HG03066 (cell line): ENCODE measurements around the gene P3H4.

Source experiments
- ATAC-seq: cut with Tn5 transposase; IDR thresholded peaks from one replicate; pipeline ENCODE4 v1.9.1; 2021; ENCODE audit warnings: low read depth; ENCODE audit not compliant: unreplicated experiment

Gene P3H4

DNA sequence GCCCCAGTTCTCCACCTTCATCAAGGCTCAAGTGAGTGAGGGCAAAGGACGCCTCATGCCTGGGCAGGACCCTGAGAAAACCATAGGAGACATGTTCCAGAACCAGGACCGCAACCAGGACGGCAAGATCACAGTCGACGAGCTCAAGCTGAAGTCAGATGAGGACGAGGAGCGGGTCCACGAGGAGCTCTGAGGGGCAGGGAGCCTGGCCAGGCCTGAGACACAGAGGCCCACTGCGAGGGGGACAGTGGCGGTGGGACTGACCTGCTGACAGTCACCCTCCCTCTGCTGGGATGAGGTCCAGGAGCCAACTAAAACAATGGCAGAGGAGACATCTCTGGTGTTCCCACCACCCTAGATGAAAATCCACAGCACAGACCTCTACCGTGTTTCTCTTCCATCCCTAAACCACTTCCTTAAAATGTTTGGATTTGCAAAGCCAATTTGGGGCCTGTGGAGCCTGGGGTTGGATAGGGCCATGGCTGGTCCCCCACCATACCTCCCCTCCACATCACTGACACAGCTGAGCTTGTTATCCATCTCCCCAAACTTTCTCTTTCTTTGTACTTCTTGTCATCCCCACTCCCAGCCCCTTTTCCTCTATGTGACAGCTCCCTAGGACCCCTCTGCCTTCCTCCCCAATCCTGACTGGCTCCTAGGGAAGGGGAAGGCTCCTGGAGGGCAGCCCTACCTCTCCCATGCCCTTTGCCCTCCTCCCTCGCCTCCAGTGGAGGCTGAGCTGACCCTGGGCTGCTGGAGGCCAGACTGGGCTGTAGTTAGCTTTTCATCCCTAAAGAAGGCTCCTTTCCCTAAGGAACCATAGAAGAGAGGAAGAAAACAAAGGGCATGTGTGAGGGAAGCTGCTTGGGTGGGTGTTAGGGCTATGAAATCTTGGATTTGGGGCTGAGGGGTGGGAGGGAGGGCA, 10.7 kb upstream of the P3H4 start:
- no peak for ATAC-seq

DNA sequence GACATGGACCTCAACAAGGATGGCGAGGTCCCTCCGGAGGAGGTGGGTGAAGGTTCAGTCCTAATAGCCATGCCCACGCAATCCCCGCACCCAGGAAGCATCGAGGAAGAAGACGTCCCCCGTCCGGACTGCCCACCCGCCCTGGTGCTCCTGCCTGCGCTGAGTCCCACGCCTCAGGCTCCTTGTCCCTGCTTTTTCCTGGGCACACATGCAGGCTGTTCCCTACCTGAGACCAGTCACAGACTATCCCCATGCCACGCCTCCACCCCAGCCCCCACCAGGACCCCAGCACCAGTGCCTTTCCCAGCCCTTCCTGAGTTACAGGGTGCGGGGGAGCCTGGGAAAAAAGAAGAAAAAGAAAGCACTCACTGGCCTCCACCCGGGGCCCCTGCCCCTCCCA, 10.0 kb upstream of the P3H4 start:
- ATAC-seq, result no peak

DNA sequence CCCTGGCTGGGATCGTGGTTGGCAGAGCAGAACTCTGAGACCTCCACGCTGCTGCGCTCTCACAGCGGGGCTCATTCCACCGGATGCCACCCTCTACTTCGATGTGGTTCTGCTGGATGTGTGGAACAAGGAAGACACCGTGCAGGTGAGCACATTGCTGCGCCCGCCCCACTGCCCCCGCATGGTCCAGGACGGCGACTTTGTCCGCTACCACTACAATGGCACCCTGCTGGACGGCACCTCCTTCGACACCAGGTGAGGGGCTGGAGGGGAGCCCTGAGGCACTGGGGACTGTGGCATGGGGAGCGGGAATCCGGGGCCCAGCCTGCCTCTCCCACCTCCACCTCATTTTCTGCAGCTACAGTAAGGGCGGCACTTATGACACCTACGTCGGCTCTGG, 6.3 kb upstream of the P3H4 start:
- no peak for ATAC-seq

DNA sequence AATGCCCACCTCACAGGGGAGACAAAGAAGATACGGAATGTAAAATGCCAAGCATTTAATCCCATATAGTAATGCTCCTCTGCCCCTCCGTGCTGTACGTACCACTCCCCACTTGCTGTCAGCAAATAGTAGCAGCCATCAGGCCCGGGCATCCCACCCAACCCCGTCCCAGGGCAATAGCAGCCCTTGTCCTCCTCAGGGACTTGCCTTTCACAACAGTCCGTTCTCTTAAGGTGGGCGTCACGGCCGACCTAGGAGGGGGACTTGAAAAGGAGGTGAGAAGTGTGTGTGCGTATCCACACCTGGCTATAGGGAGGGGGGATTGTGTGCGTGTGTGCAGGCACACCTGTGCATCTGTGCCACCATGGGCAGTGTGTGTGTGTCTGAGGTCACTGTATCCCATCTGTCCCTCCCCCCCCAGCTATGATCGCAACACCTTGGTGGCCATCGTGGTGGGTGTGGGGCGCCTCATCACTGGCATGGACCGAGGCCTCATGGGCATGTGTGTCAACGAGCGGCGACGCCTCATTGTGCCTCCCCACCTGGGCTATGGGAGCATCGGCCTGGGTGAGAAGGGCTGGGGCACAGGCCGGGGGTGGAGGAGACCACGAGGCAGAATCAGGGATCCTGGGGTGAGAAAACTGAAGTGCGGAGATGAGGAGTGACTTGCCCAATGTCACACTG, 5.0 kb upstream of the P3H4 start:
- no peak for ATAC-seq

DNA sequence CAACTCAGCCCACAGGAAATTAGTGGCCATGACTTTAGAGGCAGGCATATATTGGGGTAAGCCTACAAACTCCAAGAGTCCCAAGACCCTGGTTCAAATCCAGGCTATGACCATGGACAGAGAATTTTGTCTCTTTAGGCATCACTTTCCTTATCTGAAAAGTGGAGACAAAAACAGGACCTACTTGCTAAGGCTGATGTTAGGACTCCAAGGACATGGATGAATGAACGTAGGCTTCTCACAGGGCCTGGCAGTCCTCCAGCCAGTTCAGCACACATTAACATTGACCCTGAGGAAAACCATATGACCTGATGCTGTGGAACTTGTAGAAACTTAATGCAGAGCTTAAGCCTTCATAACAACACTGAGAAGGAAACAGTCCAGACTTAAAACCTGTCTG, 2.4 kb upstream of the P3H4 start:
- ATAC-seq, result no peak

DNA sequence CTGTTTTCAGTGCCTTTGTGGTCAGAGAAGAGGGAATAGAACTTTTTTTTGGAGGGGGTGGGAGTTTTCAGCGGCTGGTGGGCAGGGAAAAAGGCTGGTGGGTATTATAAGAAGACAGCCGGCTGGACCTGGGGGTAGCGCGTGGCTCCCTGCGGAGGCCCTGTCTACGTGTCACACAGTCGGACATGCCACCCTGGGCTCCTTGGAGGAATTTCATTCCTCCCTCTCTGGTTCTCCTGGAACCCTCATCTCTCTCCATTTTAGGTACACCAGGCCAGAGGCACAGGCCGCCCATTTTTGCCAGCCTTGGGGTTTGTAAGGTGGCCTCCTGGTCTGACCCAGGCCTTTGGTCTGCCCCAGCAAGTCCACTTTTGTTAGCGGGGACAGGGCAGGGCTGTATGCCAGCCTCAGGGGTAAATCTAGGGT, 2.0 kb upstream of the P3H4 start:
- ATAC-seq, result no peak

DNA sequence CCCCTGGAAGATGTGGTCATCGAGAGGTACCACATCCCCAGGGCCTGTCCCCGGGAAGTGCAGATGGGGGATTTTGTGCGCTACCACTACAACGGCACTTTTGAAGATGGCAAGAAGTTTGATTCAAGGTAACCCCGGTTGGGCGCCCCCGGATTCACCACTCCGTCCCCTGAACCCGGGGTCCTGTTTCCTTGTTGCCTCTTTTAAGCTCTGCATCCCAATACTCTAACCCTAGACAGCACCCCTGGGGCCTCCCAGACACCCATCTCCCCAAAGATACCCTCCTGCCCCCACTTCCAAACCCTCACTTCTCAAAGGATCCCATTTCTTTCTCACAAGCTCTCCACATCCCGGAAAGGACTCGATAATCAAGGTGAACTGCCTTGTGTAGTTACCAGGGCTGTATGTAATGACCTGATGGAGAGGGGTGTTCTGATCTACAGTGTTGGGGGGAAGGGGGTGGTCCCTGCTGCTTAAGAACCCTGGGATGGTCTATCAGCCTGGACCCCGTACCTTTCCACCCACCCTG, 1.5 kb upstream of the P3H4 start:
- ATAC-seq, result no peak

DNA sequence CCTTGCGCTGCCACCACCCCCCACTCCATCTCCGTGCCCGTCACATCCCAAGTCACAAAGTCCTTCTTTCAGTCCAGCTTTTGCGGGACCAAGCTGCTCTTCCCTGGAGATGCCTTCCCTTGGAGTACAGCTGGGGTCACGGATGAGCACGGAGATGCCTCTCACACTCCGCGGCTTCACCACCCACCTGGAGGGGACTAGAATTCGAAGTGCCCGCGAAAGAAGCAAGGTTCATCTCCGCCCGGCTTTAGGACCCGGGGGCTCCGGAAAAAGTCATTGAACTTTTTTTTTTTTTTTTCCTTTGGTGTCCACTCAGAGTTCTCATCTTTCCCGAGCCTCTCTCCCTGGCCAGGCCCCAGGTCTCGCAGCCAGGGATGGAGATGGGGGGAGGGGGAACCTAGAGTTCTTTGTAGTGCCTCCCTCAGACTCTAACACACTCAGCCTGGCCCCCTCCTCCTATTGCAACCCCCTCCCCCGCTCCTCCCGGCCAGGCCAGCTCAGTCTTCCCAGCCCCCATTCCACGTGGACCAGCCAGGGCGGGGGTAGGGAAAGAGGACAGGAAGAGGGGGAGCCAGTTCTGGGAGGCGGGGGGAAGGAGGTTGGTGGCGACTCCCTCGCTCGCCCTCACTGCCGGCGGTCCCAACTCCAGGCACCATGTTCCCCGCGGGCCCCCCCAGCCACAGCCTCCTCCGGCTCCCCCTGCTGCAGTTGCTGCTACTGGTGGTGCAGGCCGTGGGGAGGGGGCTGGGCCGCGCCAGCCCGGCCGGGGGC, 817 bp upstream of the P3H4 start, which contains the start of gene FKBP10:
Gene FKBP10 (plus strand): TSS at position 624 of the 771 bp plus-strand sequence. CDS start 31 bp downstream, at position 655.
- no peak for ATAC-seq

DNA sequence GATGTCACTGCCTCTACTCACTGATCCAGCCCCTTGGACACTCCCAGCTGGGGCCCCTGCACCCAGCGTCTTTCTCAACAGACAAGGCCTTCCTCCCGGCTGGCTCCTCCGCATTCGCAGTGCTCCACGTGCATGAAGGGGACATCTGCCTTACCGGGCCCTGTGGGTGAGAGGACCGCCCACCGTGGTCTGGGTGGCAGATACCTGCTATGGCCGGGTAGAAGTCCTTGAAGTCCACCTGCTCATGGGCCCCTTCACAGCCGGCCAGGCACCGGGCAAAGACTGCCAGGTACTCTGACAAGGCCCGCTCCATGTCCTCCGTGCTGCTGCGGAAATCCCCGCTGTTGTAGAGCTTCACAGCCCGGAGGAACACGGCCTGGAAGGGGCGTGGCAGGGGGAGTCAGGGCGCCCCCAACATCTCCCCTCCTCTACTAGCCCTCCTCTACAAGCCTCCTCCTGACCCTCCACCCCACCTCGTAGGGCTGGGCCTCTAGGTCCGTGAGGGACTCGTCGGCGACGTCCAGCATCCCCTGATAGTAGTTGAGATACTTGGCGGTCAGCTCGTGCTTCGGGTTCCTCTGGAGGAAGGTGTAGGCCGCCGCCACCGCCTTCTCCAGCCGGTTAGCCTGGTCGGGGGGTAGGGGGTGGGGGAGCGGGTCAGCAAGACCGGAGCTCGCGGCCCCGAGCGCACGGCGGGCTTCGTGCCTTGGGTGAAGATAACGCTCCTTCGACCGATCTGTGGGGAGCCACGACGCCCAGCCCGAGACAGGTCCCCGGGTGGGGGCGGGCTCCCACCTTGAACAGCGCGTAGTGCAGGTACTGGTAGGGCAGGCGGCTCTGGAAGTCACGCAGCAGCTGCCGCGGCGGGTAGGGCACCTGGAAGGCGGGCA, 845 bp downstream of the P3H4 start:
- no peak for ATAC-seq

DNA sequence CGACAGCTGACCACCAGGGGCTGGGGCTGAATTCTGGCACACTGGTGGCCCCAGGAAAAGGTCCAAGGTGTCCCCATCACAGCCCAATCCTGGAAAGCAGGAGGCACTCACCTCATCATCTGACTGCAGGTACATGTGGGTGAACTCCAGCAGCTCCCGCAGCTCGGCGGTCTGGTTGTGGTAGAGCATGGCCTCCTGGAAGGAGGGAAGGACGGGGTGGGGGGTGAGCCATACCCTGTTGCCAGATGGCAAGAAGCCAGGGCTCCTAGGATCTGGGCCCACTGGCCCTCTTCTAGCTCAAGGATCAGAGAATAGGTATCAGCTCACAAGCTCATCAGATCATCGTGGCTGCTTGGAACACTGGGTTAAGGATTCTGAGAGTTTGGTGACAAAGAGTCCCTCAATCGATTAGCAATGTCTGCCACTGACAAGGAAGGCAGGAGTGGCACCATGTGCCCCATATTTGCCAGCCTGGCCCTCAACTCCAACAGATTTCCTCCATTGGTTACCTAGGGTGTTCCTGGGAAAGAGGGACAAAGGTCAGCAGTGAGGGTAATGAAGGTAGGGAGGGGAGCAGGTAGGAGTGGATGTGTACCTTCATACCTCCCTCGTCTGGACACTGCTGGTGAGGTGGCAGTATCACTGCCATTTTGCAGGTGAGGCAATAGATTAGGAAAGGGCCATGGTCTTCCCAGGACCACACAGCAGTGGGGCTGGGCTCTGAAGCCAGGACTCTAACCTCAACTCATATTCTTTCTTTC, 4.9 kb downstream of the P3H4 start:
- no peak for ATAC-seq

DNA sequence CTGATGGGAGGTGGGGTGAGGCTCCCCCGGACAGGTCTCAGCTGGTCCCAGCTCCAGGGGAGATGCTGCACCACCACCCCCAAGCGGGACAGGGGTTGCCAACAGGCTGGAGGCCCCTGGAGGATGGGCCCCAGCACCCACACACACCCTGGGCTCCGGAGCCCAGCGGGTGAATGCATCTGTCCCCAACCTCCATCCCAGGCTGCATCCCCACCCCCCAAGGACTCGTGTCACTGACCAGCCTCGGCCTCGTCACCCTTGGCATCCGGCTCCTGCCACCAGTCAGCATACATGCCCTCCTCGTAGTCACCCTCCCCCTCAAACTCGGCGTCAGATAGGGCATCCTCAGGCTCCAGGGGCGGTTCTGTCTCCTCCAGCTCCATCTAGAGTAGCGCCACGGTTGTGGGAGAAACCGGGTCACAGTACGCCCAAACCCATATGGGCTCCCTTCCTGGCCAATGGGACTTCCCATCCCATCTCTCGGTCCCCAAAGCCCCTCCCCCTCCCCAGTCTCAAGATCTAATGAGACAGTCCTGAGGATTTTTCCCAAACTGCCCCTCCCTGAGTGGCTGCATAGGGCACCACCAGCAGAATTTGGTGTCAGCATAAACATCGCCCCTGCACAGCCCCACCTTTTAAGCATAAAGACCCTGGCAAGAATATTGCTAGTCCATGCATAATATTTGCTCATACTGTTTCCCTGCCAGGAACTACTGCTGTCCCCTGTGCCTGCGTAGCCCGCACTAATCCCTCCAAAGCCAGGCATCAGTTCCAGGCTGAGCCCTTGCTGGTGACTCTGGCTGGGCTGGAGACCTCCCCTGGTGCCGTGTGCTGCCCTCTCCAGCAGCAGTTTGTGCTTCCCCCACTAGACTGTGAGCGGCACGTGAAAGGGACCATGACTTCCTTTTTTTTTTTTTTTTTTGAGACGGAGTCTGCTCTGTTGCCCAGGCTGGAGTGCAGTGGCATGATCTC, 8.4 kb downstream of the P3H4 start:
- no peak for ATAC-seq

DNA sequence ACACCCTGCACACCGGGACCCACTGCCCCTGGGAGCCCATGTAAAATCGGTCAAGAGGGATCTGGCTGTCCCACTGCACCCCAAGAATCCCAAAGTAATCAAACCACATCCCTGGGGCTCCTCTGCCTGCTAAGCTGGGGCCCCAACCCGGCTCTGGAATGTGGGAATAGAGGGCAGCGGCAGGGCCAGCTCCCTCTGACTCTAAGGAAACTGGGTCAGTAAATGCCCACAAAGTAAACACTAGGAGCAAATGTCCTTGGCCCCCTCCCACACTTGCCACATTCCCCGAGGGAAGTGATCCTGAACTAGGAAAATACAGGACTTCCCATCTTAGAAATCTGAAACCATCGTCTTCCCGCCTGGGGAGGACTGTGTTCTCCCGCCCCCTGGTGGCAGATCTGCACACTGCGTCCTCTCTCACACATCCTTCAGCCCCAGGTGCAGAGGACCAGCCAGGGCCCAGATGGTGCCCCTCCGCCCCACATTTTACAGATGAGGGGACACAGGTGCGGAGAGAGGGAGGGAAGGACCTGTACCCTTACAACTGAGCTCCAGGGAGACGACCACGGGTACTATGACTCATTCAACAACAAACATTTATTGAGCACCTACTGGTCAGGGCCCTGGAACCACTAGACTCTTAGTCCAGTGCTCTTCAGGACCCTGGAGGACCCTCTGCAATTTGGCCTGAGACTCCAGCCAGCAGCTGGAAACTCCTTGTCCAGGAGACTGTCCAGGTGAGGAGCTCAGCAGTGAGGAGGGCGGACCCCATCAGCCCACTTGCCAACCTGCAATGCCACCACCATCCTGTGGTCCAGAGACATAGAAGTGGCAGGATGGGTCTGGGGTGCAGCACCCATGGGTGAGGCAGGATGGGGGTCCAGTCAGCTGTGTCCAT, 10.1 kb downstream of the P3H4 start:
- ATAC-seq, result no peak

DNA sequence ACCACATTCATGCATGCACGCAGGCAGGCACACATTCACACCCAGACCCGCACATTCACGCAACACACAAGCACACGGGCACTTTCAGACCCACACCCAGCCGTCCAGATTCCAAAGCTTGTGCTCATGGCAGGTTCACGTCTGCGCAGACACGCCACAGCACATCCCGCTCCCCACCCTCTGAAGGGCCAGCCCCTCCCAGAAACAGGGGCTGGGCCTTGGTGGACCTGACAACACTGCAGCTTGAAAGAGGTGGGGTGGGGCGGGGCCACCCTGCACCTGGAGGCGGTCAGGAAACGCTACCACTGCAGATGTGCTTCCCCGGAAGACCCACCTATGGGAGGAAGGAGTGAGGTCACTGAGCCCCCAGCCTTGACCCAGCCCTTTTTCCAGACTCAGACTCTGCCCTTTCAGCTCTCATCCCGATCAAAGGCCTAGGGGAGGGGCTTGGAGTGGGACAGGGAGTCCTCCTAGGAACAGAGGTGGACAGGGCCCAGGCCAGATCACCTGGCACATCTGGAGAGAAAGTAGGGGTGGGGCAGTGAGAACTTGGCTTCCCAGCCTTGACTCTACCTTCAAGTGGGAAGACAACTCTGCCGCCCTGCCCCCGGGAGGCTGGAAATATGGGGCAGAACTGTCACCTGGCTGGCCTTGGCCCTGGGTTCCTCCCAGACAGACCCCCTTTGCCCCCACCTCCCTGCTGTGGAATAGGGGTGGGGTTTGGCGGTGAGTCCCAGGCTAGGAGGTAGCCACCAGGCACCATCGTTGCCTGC, 11.0 kb downstream of the P3H4 start:
- no peak for ATAC-seq

DNA sequence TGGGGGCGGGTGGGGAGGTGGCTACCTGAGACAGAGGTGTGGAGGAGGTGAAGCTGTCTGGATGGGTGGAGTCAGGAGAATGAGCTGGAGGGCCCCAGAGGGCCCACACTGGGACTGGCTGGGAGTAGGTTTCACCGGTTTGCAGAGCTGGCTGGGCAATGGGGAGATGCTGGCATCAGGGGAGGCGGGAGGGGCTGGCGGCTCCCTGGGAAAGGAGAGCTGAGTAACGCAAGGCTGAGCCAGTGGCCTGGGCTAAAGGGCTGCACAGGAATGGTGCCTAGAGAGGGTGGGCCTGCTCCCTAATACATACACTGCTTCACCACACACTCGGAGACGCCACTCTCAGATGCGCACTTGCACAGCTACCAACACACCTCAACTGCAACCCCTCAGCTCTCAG, 12.4 kb downstream of the P3H4 start:
- no peak for ATAC-seq

DNA sequence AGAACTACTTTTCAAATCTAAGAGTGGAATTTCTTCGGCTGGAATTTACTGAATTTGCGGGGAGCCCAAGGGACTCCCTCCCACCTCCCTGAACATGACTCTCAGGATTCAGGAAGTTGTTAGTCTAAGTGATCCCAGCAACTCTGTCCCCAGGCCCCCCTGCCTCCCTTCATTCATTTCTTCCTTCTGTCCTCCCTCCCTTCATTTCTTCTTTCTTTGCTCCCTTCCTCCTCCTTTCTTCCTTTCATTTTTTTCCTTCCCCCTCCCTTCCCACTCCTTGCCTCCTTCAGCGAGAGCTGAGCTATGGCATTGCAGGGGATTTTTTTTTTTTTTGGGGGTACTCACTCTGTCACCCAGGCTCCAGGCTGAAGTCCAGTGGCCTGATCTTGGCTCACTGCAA, 14.4 kb downstream of the P3H4 start:
- ATAC-seq, result no peak
